ENCODE data around the gene RHOU. TPM values are rescaled to one million over a fixed set of nuclear protein-coding genes. Genes with fewer than 3 reads are reported as not detected.

The RHOU gene
- total RNA-seq, 1 donor from 2014 or later: 0.44 TPM

GRCh38 chr1:228744356-228744755 lies 9.1 kb downstream of the RHOU start:
- H3K9me3 Mint-ChIP-seq: no peaks in the 10 kb centered on the region
- no peaks in the 10 kb centered on the region for H3K36me3 Mint-ChIP-seq (ENCODE audit: low read depth)
- DNase-seq: no peak
- ATAC-seq (ENCODE audit: low read depth): no peak
- no peak overlapping the region for H3K27ac Mint-ChIP-seq
- intact Hi-C loops (cut with micrococcal nuclease): no loop called here
- H3K4me1 Mint-ChIP-seq: no peaks in the 10 kb centered on the region
- TF ChIP-seq CTCF (IDR thresholded peaks at IDR 0.05): no peak
- CTCF ChIA-PET: no interaction called here
- POLR2A ChIA-PET: no interaction called here
- peaks cover 28% of the 10 kb centered on the region for H3K27me3 Mint-ChIP-seq
- no peak overlapping the region for H3K4me3 Mint-ChIP-seq

GRCh38 chr1:228744918-228745317 lies 9.6 kb downstream of the RHOU start:
- H3K27ac Mint-ChIP-seq: no peak overlapping the region
- no peak overlapping the region for H3K4me3 Mint-ChIP-seq
- intact Hi-C loops (cut with micrococcal nuclease): no loop called here
- ChIA-PET CTCF (no interaction called here), POLR2A (no interaction called here)
- DNase-seq (no peak), ATAC-seq (ENCODE audit: low read depth) (no peak)
- H3K4me1 Mint-ChIP-seq: no peaks in the 10 kb centered on the region
- H3K27me3 Mint-ChIP-seq: peaks cover 28% of the 10 kb centered on the region
- TF ChIP-seq CTCF (IDR thresholded peaks at IDR 0.05): no peak
- no peaks in the 10 kb centered on the region for H3K36me3 Mint-ChIP-seq (ENCODE audit: low read depth)
- H3K9me3 Mint-ChIP-seq: no peaks in the 10 kb centered on the region

- Mint-ChIP-seq H3K36me3 (ENCODE audit: low read depth) (no peaks in the 10 kb centered on the region), H3K4me1 (no peaks in the 10 kb centered on the region), H3K4me3 (no peak overlapping the region), H3K27me3 (peaks cover 27% of the 10 kb centered on the region), H3K9me3 (no peaks in the 10 kb centered on the region), H3K27ac (no peak overlapping the region)
- CTCF ChIA-PET: no interaction called here
- intact Hi-C loops (cut with micrococcal nuclease): no loop called here
- no peak for ATAC-seq (ENCODE audit: low read depth)
- POLR2A ChIA-PET: no interaction called here
- TF ChIP-seq CTCF (IDR thresholded peaks at IDR 0.05): no peak
- DNase-seq: no peak
Measured at GRCh38 chr1:228745497-228745896, 10.2 kb downstream of the RHOU start.

GRCh38 chr1:228747301-228747935 lies 12.1 kb downstream of the RHOU start:
- Mint-ChIP-seq H3K4me1 (no peaks in the 10 kb centered on the region), H3K27ac (no peak overlapping the region), H3K4me3 (no peak overlapping the region), H3K9me3 (no peaks in the 10 kb centered on the region), H3K36me3 (ENCODE audit: low read depth) (no peaks in the 10 kb centered on the region), H3K27me3 (peaks cover 33% of the 10 kb centered on the region)
- POLR2A ChIA-PET: no interaction called here
- TF ChIP-seq CTCF (IDR thresholded peaks at IDR 0.05): no peak
- CTCF ChIA-PET: no interaction called here
- intact Hi-C loops (cut with micrococcal nuclease): no loop called here
- ATAC-seq (ENCODE audit: low read depth): no peak
- no peak for DNase-seq

GRCh38 chr1:228748029-228748428 lies 12.8 kb downstream of the RHOU start:
- CTCF ChIA-PET: no interaction called here
- H3K27me3 Mint-ChIP-seq: peaks cover 30% of the 10 kb centered on the region
- no peak for TF ChIP-seq CTCF (IDR thresholded peaks at IDR 0.05)
- no peaks in the 10 kb centered on the region for H3K4me1 Mint-ChIP-seq
- ATAC-seq (ENCODE audit: low read depth) (no peak), DNase-seq (no peak)
- no peak overlapping the region for H3K27ac Mint-ChIP-seq
- POLR2A ChIA-PET: no interaction called here
- H3K4me3 Mint-ChIP-seq: no peak overlapping the region
- H3K36me3 Mint-ChIP-seq (ENCODE audit: low read depth): no peaks in the 10 kb centered on the region
- no peaks in the 10 kb centered on the region for H3K9me3 Mint-ChIP-seq
- intact Hi-C loops (cut with micrococcal nuclease): no loop called here
